NT2/D1 (cell line): ENCODE data around the gene MRPS10.

ENCODE experiments used
- SUZ12 ChIP-seq: IDR thresholded peaks from 2 replicates; pipeline ENCODE4 v1.6.1; 2011; ENCODE audit not compliant: insufficient read length, insufficient read depth; ENCODE audit errors: extremely low read depth
- YY1 ChIP-seq: IDR thresholded peaks from 2 replicates; pipeline ENCODE4 v1.6.1; 2011; ENCODE audit not compliant: insufficient read length, insufficient read depth
- ZNF274 ChIP-seq: IDR thresholded peaks from 2 replicates; pipeline ENCODE4 v1.6.1; 2011; ENCODE audit warnings: mild to moderate bottlenecking, low read depth, low read length

DNA sequence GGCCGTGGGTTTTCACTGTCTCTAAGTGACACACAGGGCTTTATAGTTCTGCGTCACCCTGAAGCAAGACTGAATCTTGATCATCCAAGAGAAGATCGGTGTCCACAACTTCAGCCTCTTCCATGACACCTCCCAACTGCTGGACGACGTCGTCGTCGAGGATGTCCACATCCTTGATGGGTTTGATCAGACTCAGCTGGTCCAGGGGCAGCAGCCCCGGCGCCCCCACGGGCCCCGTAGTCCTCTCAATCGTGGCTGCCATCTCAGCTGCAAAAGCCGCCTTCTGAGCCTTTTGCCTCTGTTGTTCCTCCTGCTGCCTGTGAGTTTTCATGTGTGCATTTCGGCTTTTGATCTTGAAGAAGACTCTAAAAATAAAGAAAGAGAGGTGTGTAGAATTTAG is 10.6 kb upstream of the MRPS10 start:
- no peak for TF ChIP-seq YY1
- no peak for TF ChIP-seq SUZ12
- no peak for TF ChIP-seq ZNF274
